Activated B cell treated with CpG ODN at 0.5 μM for 24 hours (primary cell): ENCODE results near the gene NIFK. TPM values are rescaled to one million over a fixed set of nuclear protein-coding genes. Genes with fewer than 3 reads are reported as not detected.

Experiments
- ATAC-seq: fragments of 200-7000 bp; cut with Tn5 transposase; one replicate; pipeline ENCODE4 v1.10.0; 2021; ENCODE audit warnings: low read depth, mild to moderate bottlenecking, moderate library complexity
- CTCF ChIA-PET: fragments of 350-600 bp; sonication (Branson Sonifier 250); formaldehyde crosslinking; loops from one replicate; lab custom pipeline; 2021; ENCODE audit warnings: antibody characterized with exemption; lab: Charles Lee
- POLR2A ChIA-PET: fragments of 350-600 bp; sonication (Branson Sonifier 250); formaldehyde crosslinking; loops from one replicate; lab custom pipeline; 2021; ENCODE audit warnings: antibody characterized with exemption; lab: Charles Lee
- DNase-seq: peaks from one replicate; pipeline ENCODE4 v3.0.0; 2022
- H3K27ac Mint-ChIP-seq: one replicate; pipeline ENCODE4 v1.8.0; 2020; ENCODE audit warnings: mixed read lengths
- H3K27me3 Mint-ChIP-seq: one replicate; pipeline ENCODE4 v1.8.0; 2021; ENCODE audit warnings: mixed read lengths
- H3K36me3 Mint-ChIP-seq: one replicate; pipeline ENCODE4 v1.8.0; 2021; ENCODE audit warnings: low read depth, mixed read lengths
- H3K4me1 Mint-ChIP-seq: one replicate; pipeline ENCODE4 v1.8.0; 2021; ENCODE audit warnings: mixed read lengths
- H3K4me3 Mint-ChIP-seq: one replicate; pipeline ENCODE4 v1.8.0; 2020; ENCODE audit warnings: mild to moderate bottlenecking, mixed read lengths
- H3K9me3 Mint-ChIP-seq: one replicate; pipeline ENCODE4 v1.8.0; 2020; ENCODE audit warnings: mixed read lengths
- CTCF ChIP-seq: fragments of 200-600 bp; IDR thresholded peaks from one replicate; pipeline ENCODE4 v1.8.0; 2022; ENCODE audit warnings: antibody characterized with exemption, mild to moderate bottlenecking
- intact Hi-C: fragments of 100-400 bp; cut with micrococcal nuclease; formaldehyde crosslinking; loops from one replicate; pipeline ENCODE4 v1.15.1; 2024
- total RNA-seq: library from RNA; stranded (reverse); gene quantifications from 2 replicates; pipeline ENCODE4 v1.2.3, GENCODE V29; 2022

NIFK gene
- total RNA-seq = 86.4 and 102 TPM in 2 replicates

GRCh38 chr2:121736462-121737336, at the start of gene NIFK:
Gene NIFK, minus strand, starts transcription at chr2:121736875. Its CDS starts 25 bp downstream, at chr2:121736850.
- H3K27ac Mint-ChIP-seq = peak within 1 kb of the TSS; percentile 97

GRCh38 chr2:121783180-121783579, 46.5 kb upstream of the NIFK start:
- Mint-ChIP-seq H3K4me3 (no peak overlapping the region), H3K4me1 (no peaks in the 10 kb centered on the region), H3K27ac (no peak overlapping the region), H3K36me3 (no peaks in the 10 kb centered on the region), H3K9me3 (no peaks in the 10 kb centered on the region), H3K27me3 (peaks cover 5% of the 10 kb centered on the region)
- ChIA-PET POLR2A (no interaction called here), CTCF (no interaction called here)
- TF ChIP-seq CTCF = no peak
- DNase-seq = no peak
- intact Hi-C loops = no loop called here
- ATAC-seq = no peak

More at GRCh38 chr2:121736462-121737336, at the start of gene NIFK:
- ATAC-seq = peak; percentile 93
- Mint-ChIP-seq H3K4me1 (peaks cover 20% of the 10 kb centered on the region), H3K9me3 (no peaks in the 10 kb centered on the region), H3K4me3 (peak within 1 kb of the TSS; percentile 97), H3K36me3 (peaks cover 37% of the 10 kb centered on the region), H3K27me3 (no peaks in the 10 kb centered on the region)
- POLR2A ChIA-PET = interaction anchor here (0.5 to 6.2 kb wide), 16 partner anchors 10 to 317 kb away, joined by 3 to 95 read pairs (median 6); partner anchors contain the start of genes CLASP1, RNU4ATAC and TSN
- intact Hi-C loops = loop anchor here (1.0 kb wide), 4 partner anchors 19 to 206 kb away; partner anchors contain the start of genes RNU4ATAC and TSN
- TF ChIP-seq CTCF = no peak
- CTCF ChIA-PET = interaction anchor here (0.6 to 0.7 kb wide), 3 partner anchors 8 to 413 kb away, joined by 3 read pairs; no protein-coding TSS in a partner anchor
- DNase-seq = peak; percentile 99

GRCh38 chr2:121778741-121779487, 42.2 kb upstream of the NIFK start:
- DNase-seq (no peak), ATAC-seq (no peak)
- Mint-ChIP-seq H3K27me3 (peaks cover 2% of the 10 kb centered on the region), H3K27ac (no peak overlapping the region), H3K9me3 (no peaks in the 10 kb centered on the region), H3K4me3 (no peak overlapping the region), H3K36me3 (no peaks in the 10 kb centered on the region), H3K4me1 (no peaks in the 10 kb centered on the region)
- no peak for TF ChIP-seq CTCF
- POLR2A ChIA-PET = no interaction called here
- intact Hi-C loops = no loop called here
- CTCF ChIA-PET = no interaction called here

- intact Hi-C loops = no loop called here
- CTCF ChIA-PET = no interaction called here
- TF ChIP-seq CTCF = no peak
- POLR2A ChIA-PET = no interaction called here
- peaks cover 2% of the 10 kb centered on the region for H3K27me3 Mint-ChIP-seq
- H3K9me3 Mint-ChIP-seq = no peaks in the 10 kb centered on the region
- DNase-seq = no peak
- no peak for ATAC-seq
- no peak overlapping the region for H3K27ac Mint-ChIP-seq
- no peak overlapping the region for H3K4me3 Mint-ChIP-seq
- H3K36me3 Mint-ChIP-seq = no peaks in the 10 kb centered on the region
- no peaks in the 10 kb centered on the region for H3K4me1 Mint-ChIP-seq
Observed at GRCh38 chr2:121777699-121778058, 41.0 kb upstream of the NIFK start.
